ENCODE data around the gene GIGYF2. TPM values are rescaled to one million over a fixed set of nuclear protein-coding genes. Genes with fewer than 3 reads are reported as not detected.
"Not testable (repeated sequence)": the region's sequence is repeated elsewhere in the genome, so short reads cannot be mapped to it uniquely, and the experiment has no call there.

Gene GIGYF2
- total RNA-seq, 1 donor from 2014 or later: 74.1 TPM

GRCh38 chr2:232687382-232688160 lies 9.6 kb upstream of the GIGYF2 start:
- no peaks in the 10 kb centered on the region for H3K36me3 ChIP-seq (ENCODE audit: control insufficient read depth in 3 of 3, insufficient read depth in 3 of 3, low read length in 3 of 3)
- H3K27ac ChIP-seq (ENCODE audit: low read depth, low read length): peak overlapping the region; percentile 16
- H3K9me3 ChIP-seq (ENCODE audit: control insufficient read depth in 3 of 3, low read length in 3 of 3): no peaks in the 10 kb centered on the region
- peak overlapping the region in 1 of 3 donors; percentile 25 for H3K9ac ChIP-seq (ENCODE audit: low read depth in 1 of 3, low read length in 3 of 3)
- no peaks in the 10 kb centered on the region for H3K27me3 ChIP-seq (ENCODE audit: control insufficient read depth in 3 of 3, insufficient read depth in 3 of 3, low read length in 3 of 3)
- H3K4me1 ChIP-seq (ENCODE audit: control insufficient read depth in 3 of 3, insufficient read depth in 3 of 3, low read length in 3 of 3): peaks cover 5 to 10% (median 5%) of the 10 kb centered on the region in 3 donors
- H3K4me3 ChIP-seq (ENCODE audit: low read length in 3 of 3): no peak overlapping the region

GRCh38 chr2:232688201-232688600 lies 8.9 kb upstream of the GIGYF2 start:
- H3K27ac ChIP-seq (ENCODE audit: low read depth, low read length): peak overlapping the region; percentile 16
- no peaks in the 10 kb centered on the region for H3K9me3 ChIP-seq (ENCODE audit: control insufficient read depth in 3 of 3, low read length in 3 of 3)
- peaks cover 5 to 10% (median 5%) of the 10 kb centered on the region in 3 donors for H3K4me1 ChIP-seq (ENCODE audit: control insufficient read depth in 3 of 3, insufficient read depth in 3 of 3, low read length in 3 of 3)
- H3K9ac ChIP-seq (ENCODE audit: low read depth in 1 of 3, low read length in 3 of 3): no peak overlapping the region
- H3K27me3 ChIP-seq (ENCODE audit: control insufficient read depth in 3 of 3, insufficient read depth in 3 of 3, low read length in 3 of 3): no peaks in the 10 kb centered on the region
- no peaks in the 10 kb centered on the region for H3K36me3 ChIP-seq (ENCODE audit: control insufficient read depth in 3 of 3, insufficient read depth in 3 of 3, low read length in 3 of 3)
- H3K4me3 ChIP-seq (ENCODE audit: low read length in 3 of 3): no peak overlapping the region

DNA sequence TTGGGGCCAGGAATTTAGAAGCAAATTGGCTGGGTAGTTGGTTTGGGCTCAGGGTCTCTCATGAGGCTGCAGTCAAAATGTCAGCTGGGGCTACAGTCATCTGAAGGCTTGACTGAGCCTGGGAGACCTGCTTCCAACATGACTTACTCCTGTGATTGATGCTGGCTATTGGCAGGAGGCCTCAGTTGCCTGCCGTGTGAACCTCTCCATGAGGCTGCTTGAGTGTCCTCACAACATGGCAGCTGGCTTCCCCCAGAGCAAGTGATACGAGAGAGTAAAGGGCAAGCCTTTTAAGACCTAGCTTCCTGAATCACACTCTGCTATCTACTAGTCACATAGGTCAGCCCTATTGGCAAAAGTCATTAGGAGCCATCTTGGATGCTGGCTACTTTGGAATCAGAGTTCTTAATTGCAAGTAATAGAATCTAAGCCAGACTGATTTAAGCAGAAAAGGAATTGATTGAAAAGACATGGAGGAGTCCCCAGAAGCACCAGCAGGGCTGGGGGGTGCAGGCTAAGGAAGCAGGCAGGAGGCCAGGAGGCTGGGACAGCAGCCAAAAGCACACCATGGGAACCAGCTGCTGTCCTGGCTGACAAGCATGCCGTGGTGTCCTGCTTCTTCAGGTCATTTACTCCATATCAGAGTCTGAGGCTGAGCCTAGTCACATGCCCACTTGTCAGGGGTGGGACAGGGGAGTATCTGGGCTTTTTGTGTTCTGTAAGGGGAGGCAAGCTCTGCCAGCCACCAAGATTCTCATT lies 7.8 kb upstream of the GIGYF2 start:
- H3K27ac ChIP-seq (ENCODE audit: low read depth, low read length): no peak overlapping the region

GRCh38 chr2:232691117-232691516 lies 6.0 kb upstream of the GIGYF2 start:
- H3K36me3 ChIP-seq (ENCODE audit: control insufficient read depth in 3 of 3, insufficient read depth in 3 of 3, low read length in 3 of 3); H3K9ac ChIP-seq (ENCODE audit: low read depth in 1 of 3, low read length in 3 of 3); H3K9me3 ChIP-seq (ENCODE audit: control insufficient read depth in 3 of 3, low read length in 3 of 3); H3K4me3 ChIP-seq (ENCODE audit: low read length in 3 of 3); H3K27ac ChIP-seq (ENCODE audit: low read depth, low read length); H3K4me1 ChIP-seq (ENCODE audit: control insufficient read depth in 3 of 3, insufficient read depth in 3 of 3, low read length in 3 of 3); H3K27me3 ChIP-seq (ENCODE audit: control insufficient read depth in 3 of 3, insufficient read depth in 3 of 3, low read length in 3 of 3): not testable (repeated sequence)

More for the DNA sequence above, 7.8 kb upstream of the GIGYF2 start:
- H3K36me3 ChIP-seq (ENCODE audit: control insufficient read depth in 3 of 3, insufficient read depth in 3 of 3, low read length in 3 of 3): no peaks in the 10 kb centered on the region
- H3K9ac ChIP-seq (ENCODE audit: low read depth in 1 of 3, low read length in 3 of 3): no peak overlapping the region
- H3K4me3 ChIP-seq (ENCODE audit: low read length in 3 of 3): no peak overlapping the region
- H3K27me3 ChIP-seq (ENCODE audit: control insufficient read depth in 3 of 3, insufficient read depth in 3 of 3, low read length in 3 of 3): no peaks in the 10 kb centered on the region
- no peaks in the 10 kb centered on the region for H3K9me3 ChIP-seq (ENCODE audit: control insufficient read depth in 3 of 3, low read length in 3 of 3)
- H3K4me1 ChIP-seq (ENCODE audit: control insufficient read depth in 3 of 3, insufficient read depth in 3 of 3, low read length in 3 of 3): peaks cover 5 to 10% (median 5%) of the 10 kb centered on the region in 3 donors

DNA sequence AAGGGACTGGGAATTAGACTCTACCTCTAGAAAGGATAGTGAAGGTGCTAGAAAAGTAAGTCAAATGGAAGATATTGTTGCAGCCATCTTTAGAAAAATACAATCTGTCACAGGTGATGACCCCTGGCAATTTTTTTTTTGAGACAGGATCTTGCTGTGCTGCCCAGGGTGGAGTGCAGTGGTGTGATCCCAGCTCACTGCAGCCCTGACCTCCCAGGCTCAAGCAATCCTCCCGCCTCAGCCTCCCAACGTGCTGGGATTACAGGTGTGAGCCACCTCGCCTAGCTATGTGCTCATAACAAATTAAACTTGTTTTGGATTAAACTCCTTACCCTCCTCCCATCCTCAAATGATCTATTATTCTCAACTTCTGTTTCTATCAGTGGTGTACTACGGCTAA lies 3.8 kb upstream of the GIGYF2 start:
- peaks cover 9 to 22% (median 13%) of the 10 kb centered on the region in 3 donors for H3K4me1 ChIP-seq (ENCODE audit: control insufficient read depth in 3 of 3, insufficient read depth in 3 of 3, low read length in 3 of 3)
- H3K36me3 ChIP-seq (ENCODE audit: control insufficient read depth in 3 of 3, insufficient read depth in 3 of 3, low read length in 3 of 3): peaks cover 0 to 2% (median 0%) of the 10 kb centered on the region in 3 donors
- no peaks in the 10 kb centered on the region for H3K27me3 ChIP-seq (ENCODE audit: control insufficient read depth in 3 of 3, insufficient read depth in 3 of 3, low read length in 3 of 3)
- no peak overlapping the region for H3K4me3 ChIP-seq (ENCODE audit: low read length in 3 of 3)
- no peaks in the 10 kb centered on the region for H3K9me3 ChIP-seq (ENCODE audit: control insufficient read depth in 3 of 3, low read length in 3 of 3)
- no peak overlapping the region for H3K27ac ChIP-seq (ENCODE audit: low read depth, low read length)
- H3K9ac ChIP-seq (ENCODE audit: low read depth in 1 of 3, low read length in 3 of 3): no peak overlapping the region

GRCh38 chr2:232696609-232697058 lies 497 bp upstream of the GIGYF2 start:
- H3K36me3 ChIP-seq (ENCODE audit: control insufficient read depth in 3 of 3, insufficient read depth in 3 of 3, low read length in 3 of 3): peaks cover 0 to 2% (median 0%) of the 10 kb centered on the region in 3 donors
- H3K27me3 ChIP-seq (ENCODE audit: control insufficient read depth in 3 of 3, insufficient read depth in 3 of 3, low read length in 3 of 3): no peaks in the 10 kb centered on the region
- peaks cover 17 to 34% (median 31%) of the 10 kb centered on the region in 3 donors for H3K4me1 ChIP-seq (ENCODE audit: control insufficient read depth in 3 of 3, insufficient read depth in 3 of 3, low read length in 3 of 3)
- peak overlapping the region; percentile 64 to 97 (median 72) for H3K4me3 ChIP-seq (ENCODE audit: low read length in 3 of 3)
- peak overlapping the region; percentile 97 for H3K27ac ChIP-seq (ENCODE audit: low read depth, low read length)
- no peaks in the 10 kb centered on the region for H3K9me3 ChIP-seq (ENCODE audit: control insufficient read depth in 3 of 3, low read length in 3 of 3)
- peak overlapping the region; percentile 63 to 85 (median 76) for H3K9ac ChIP-seq (ENCODE audit: low read depth in 1 of 3, low read length in 3 of 3)

- no peaks in the 10 kb centered on the region for H3K27me3 ChIP-seq (ENCODE audit: control insufficient read depth in 3 of 3, insufficient read depth in 3 of 3, low read length in 3 of 3)
- peak overlapping the region; percentile 89 to 99 (median 97) for H3K4me3 ChIP-seq (ENCODE audit: low read length in 3 of 3)
- H3K9me3 ChIP-seq (ENCODE audit: control insufficient read depth in 3 of 3, low read length in 3 of 3): no peaks in the 10 kb centered on the region
- H3K4me1 ChIP-seq (ENCODE audit: control insufficient read depth in 3 of 3, insufficient read depth in 3 of 3, low read length in 3 of 3): peaks cover 17 to 34% (median 33%) of the 10 kb centered on the region in 3 donors
- peak overlapping the region; percentile 95 to 99 (median 99) for H3K9ac ChIP-seq (ENCODE audit: low read depth in 1 of 3, low read length in 3 of 3)
- peak overlapping the region; percentile 97 for H3K27ac ChIP-seq (ENCODE audit: low read depth, low read length)
- peaks cover 0 to 2% (median 0%) of the 10 kb centered on the region in 3 donors for H3K36me3 ChIP-seq (ENCODE audit: control insufficient read depth in 3 of 3, insufficient read depth in 3 of 3, low read length in 3 of 3)
Measured at GRCh38 chr2:232697807-232698110, 628 bp downstream of the GIGYF2 start.

DNA sequence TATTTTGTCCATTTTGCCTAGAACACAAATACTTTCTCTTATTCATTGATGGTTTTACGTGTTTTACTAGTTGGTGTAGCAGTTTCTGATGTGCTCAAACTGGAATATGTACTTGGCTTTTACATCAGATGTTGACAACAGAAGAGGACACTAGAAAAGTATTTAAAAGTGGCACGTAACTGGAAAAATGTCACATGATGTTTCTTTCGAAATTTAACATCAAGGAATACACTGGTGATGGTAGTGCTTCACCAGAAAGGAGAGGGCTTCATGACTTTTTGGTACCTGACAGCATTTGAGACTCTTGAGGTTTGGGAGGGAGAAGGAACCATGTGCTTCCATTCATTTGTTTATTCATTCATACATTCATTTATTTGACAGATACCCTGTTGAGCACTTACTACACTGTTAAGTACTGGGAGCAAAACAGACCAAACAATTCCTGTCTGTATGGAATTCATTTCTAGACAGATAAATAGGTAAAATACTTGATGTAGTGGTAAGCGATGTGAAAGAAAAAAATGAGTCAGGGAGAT lies 1.5 kb downstream of the GIGYF2 start:
- Histone ChIP-seq H3K4me1 (ENCODE audit: control insufficient read depth in 3 of 3, insufficient read depth in 3 of 3, low read length in 3 of 3) (peaks cover 17 to 36% (median 33%) of the 10 kb centered on the region in 3 donors), H3K27ac (ENCODE audit: low read depth, low read length) (peak overlapping the region; percentile 97), H3K27me3 (ENCODE audit: control insufficient read depth in 3 of 3, insufficient read depth in 3 of 3, low read length in 3 of 3) (no peaks in the 10 kb centered on the region), H3K9me3 (ENCODE audit: control insufficient read depth in 3 of 3, low read length in 3 of 3) (no peaks in the 10 kb centered on the region), H3K4me3 (ENCODE audit: low read length in 3 of 3) (peak overlapping the region; percentile 89 to 99 (median 97)), H3K36me3 (ENCODE audit: control insufficient read depth in 3 of 3, insufficient read depth in 3 of 3, low read length in 3 of 3) (peaks cover 0 to 2% (median under 1%) of the 10 kb centered on the region in 3 donors), H3K9ac (ENCODE audit: low read depth in 1 of 3, low read length in 3 of 3) (peak overlapping the region; percentile 95 to 99 (median 99))

GRCh38 chr2:232699110-232699509 lies 2.0 kb downstream of the GIGYF2 start:
- Histone ChIP-seq H3K36me3 (ENCODE audit: control insufficient read depth in 3 of 3, insufficient read depth in 3 of 3, low read length in 3 of 3) (peaks cover 4 to 7% (median 6%) of the 10 kb centered on the region in 3 donors), H3K9ac (ENCODE audit: low read depth in 1 of 3, low read length in 3 of 3) (peak overlapping the region in 2 of 3 donors; percentile 95 to 99), H3K4me1 (ENCODE audit: control insufficient read depth in 3 of 3, insufficient read depth in 3 of 3, low read length in 3 of 3) (peaks cover 17 to 39% (median 33%) of the 10 kb centered on the region in 3 donors), H3K4me3 (ENCODE audit: low read length in 3 of 3) (no peak overlapping the region), H3K27ac (ENCODE audit: low read depth, low read length) (no peak overlapping the region), H3K9me3 (ENCODE audit: control insufficient read depth in 3 of 3, low read length in 3 of 3) (no peaks in the 10 kb centered on the region), H3K27me3 (ENCODE audit: control insufficient read depth in 3 of 3, insufficient read depth in 3 of 3, low read length in 3 of 3) (no peaks in the 10 kb centered on the region)
